ENCODE results near the gene PEMT.

DNA sequence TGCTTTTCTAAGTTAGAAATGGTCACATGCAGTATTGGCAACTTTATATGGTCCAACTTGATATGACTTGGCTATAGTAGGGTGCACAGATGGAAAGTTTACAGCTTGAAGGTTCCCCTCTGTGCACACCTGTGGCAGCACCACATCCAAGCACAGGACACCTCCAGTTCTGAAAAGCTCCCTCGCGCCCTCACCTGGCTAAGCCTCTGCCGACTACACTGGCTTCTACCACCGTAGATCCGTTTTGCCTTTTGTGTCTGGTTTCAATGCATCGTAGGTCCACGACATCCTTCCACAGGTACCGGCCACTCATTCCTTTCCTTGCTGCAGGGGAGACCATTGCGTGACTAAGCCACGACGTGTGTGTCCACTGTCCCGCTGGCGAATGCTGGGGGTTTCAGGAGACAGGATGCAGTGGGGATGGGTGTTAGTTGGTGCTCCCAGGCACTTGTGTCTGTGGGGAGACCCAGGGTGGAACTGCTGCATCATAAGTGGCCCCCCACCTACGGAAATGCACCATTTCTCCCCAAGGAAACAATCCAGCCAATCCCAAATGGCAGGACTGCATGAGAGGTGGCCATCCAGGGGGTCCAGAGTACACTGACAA lies 90.4 kb downstream of the PEMT start:
- TF ChIP-seq, protein P1, sequence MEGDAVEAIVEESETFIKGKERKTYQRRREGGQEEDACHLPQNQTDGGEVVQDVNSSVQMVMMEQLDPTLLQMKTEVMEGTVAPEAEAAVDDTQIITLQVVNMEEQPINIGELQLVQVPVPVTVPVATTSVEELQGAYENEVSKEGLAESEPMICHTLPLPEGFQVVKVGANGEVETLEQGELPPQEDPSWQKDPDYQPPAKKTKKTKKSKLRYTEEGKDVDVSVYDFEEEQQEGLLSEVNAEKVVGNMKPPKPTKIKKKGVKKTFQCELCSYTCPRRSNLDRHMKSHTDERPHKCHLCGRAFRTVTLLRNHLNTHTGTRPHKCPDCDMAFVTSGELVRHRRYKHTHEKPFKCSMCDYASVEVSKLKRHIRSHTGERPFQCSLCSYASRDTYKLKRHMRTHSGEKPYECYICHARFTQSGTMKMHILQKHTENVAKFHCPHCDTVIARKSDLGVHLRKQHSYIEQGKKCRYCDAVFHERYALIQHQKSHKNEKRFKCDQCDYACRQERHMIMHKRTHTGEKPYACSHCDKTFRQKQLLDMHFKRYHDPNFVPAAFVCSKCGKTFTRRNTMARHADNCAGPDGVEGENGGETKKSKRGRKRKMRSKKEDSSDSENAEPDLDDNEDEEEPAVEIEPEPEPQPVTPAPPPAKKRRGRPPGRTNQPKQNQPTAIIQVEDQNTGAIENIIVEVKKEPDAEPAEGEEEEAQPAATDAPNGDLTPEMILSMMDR (conservative IDR thresholded peaks at IDR 0.05; ENCODE audit: low read depth in 2 of 2) = peak; percentile 17 to 56; a peak in 2 of 4 replicates
- TF ChIP-seq EZH2 (IDR thresholded peaks at IDR 0.05; ENCODE audit: low read depth, unreplicated experiment) (no peak), POLR2AphosphoS5 (IDR thresholded peaks at IDR 0.05; ENCODE audit: low read depth) (no peak), CREB1 (CRISPR knock-in tag; IDR thresholded peaks at IDR 0.05; ENCODE audit: low read depth) (no peak), STAT1 (IDR thresholded peaks at IDR 0.05; ENCODE audit: unreplicated experiment) (no peak), JUNB (IDR thresholded peaks at IDR 0.05; ENCODE audit: unreplicated experiment) (no peak), EZH2phosphoT487 (IDR thresholded peaks at IDR 0.05; ENCODE audit: unreplicated experiment) (no peak)
- TF ChIP-seq, protein P2, sequence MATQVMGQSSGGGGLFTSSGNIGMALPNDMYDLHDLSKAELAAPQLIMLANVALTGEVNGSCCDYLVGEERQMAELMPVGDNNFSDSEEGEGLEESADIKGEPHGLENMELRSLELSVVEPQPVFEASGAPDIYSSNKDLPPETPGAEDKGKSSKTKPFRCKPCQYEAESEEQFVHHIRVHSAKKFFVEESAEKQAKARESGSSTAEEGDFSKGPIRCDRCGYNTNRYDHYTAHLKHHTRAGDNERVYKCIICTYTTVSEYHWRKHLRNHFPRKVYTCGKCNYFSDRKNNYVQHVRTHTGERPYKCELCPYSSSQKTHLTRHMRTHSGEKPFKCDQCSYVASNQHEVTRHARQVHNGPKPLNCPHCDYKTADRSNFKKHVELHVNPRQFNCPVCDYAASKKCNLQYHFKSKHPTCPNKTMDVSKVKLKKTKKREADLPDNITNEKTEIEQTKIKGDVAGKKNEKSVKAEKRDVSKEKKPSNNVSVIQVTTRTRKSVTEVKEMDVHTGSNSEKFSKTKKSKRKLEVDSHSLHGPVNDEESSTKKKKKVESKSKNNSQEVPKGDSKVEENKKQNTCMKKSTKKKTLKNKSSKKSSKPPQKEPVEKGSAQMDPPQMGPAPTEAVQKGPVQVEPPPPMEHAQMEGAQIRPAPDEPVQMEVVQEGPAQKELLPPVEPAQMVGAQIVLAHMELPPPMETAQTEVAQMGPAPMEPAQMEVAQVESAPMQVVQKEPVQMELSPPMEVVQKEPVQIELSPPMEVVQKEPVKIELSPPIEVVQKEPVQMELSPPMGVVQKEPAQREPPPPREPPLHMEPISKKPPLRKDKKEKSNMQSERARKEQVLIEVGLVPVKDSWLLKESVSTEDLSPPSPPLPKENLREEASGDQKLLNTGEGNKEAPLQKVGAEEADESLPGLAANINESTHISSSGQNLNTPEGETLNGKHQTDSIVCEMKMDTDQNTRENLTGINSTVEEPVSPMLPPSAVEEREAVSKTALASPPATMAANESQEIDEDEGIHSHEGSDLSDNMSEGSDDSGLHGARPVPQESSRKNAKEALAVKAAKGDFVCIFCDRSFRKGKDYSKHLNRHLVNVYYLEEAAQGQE (IDR thresholded peaks at IDR 0.05; ENCODE audit: unreplicated experiment) = no peak
- TF ChIP-seq, protein P3, sequence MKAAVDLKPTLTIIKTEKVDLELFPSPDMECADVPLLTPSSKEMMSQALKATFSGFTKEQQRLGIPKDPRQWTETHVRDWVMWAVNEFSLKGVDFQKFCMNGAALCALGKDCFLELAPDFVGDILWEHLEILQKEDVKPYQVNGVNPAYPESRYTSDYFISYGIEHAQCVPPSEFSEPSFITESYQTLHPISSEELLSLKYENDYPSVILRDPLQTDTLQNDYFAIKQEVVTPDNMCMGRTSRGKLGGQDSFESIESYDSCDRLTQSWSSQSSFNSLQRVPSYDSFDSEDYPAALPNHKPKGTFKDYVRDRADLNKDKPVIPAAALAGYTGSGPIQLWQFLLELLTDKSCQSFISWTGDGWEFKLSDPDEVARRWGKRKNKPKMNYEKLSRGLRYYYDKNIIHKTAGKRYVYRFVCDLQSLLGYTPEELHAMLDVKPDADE (IDR thresholded peaks at IDR 0.05) = no peak
